ENCODE results near the gene FILIP1L.
A peak's percentile ranks its signal among the peaks of the same experiment; 100 is the strongest.
"Not testable (repeated sequence)": the region's sequence is repeated elsewhere in the genome, so short reads cannot be mapped to it uniquely, and the experiment has no call there.

FILIP1L gene

GRCh38 chr3:99842826-99843589 is 271.3 kb downstream of the FILIP1L start:
- no peak for DNase-seq (ENCODE audit: low spot score)

- DNase-seq (ENCODE audit: low spot score) = not testable (repeated sequence)
Observed at GRCh38 chr3:99841949-99842348, 272.4 kb downstream of the FILIP1L start.

- no peak for DNase-seq (ENCODE audit: low spot score)
Observed at GRCh38 chr3:99839613-99840012, 274.7 kb downstream of the FILIP1L start.

- no peak for DNase-seq (ENCODE audit: low spot score)
Observed at GRCh38 chr3:99838755-99839154, 275.5 kb downstream of the FILIP1L start.

- DNase-seq (ENCODE audit: low spot score) = no peak
Observed at GRCh38 chr3:99837715-99838114, 276.6 kb downstream of the FILIP1L start.

GRCh38 chr3:99836681-99837080 is 277.6 kb downstream of the FILIP1L start:
- no peak for DNase-seq (ENCODE audit: low spot score)

GRCh38 chr3:99834211-99834957 is 279.9 kb downstream of the FILIP1L start:
- no peak for DNase-seq (ENCODE audit: low spot score)

GRCh38 chr3:99833617-99834205 is 280.6 kb downstream of the FILIP1L start:
- DNase-seq (ENCODE audit: low spot score) = no peak

- no peak for DNase-seq (ENCODE audit: low spot score)
Observed at GRCh38 chr3:99829844-99830243, 284.5 kb downstream of the FILIP1L start.

GRCh38 chr3:99825004-99825640 is 289.2 kb downstream of the FILIP1L start:
- DNase-seq (ENCODE audit: low spot score) = no peak

- DNase-seq (ENCODE audit: low spot score) = no peak
Observed at GRCh38 chr3:99823723-99824711, 290.3 kb downstream of the FILIP1L start.

GRCh38 chr3:99818818-99819217 is 295.5 kb downstream of the FILIP1L start:
- DNase-seq (ENCODE audit: low spot score) = no peak

- peak; percentile 95 for DNase-seq (ENCODE audit: low spot score)
Observed at GRCh38 chr3:99817437-99818240, 296.7 kb downstream of the FILIP1L start, which contains the start of gene CMSS1. Gene CMSS1 (plus strand): TSS chr3:99817862.

- DNase-seq (ENCODE audit: low spot score) = no peak
Observed at GRCh38 chr3:99817047-99817436, 297.3 kb downstream of the FILIP1L start.

- no peak for DNase-seq (ENCODE audit: low spot score)
Observed at GRCh38 chr3:99810403-99810802, 303.9 kb downstream of the FILIP1L start.

GRCh38 chr3:99809565-99809964 is 304.7 kb downstream of the FILIP1L start:
- DNase-seq (ENCODE audit: low spot score) = no peak

- DNase-seq (ENCODE audit: low spot score) = peak; percentile 67
Observed at GRCh38 chr3:99808163-99808794, 306.0 kb downstream of the FILIP1L start.

GRCh38 chr3:99805160-99805559 is 309.1 kb downstream of the FILIP1L start:
- no peak for DNase-seq (ENCODE audit: low spot score)

GRCh38 chr3:99803297-99803696 is 311.0 kb downstream of the FILIP1L start:
- no peak for DNase-seq (ENCODE audit: low spot score)

GRCh38 chr3:99799422-99799821 is 314.9 kb downstream of the FILIP1L start:
- no peak for DNase-seq (ENCODE audit: low spot score)

Measured in CD4-positive, alpha-beta T cell treated with Interleukin-2 at 100 ng/mL for 4 hours (primary cell).